ENCODE results near the gene KDM6A.

GRCh38 chrX:44949125-44949524 lies 76.1 kb downstream of the KDM6A start:
- TF ChIP-seq GATA2 (IDR thresholded peaks at IDR 0.05; ENCODE audit: low read depth, low read length) (no peak), GATA3 (IDR thresholded peaks at IDR 0.05; ENCODE audit: low read depth, low read length) (no peak)

Data from SH-SY5Y (cell line).